Activated CD4-positive, alpha-beta T cell treated with anti-CD3 and anti-CD28 coated beads, Interleukin-2, amount 10 ng/mL, durations not matched to agents 7 days and 5 days (primary cell): ENCODE data around the gene RIC3. TPM values are rescaled to one million over a fixed set of nuclear protein-coding genes. Genes with fewer than 3 reads are reported as not detected.
A peak's percentile ranks its signal among the peaks of the same experiment; 100 is the strongest.

ENCODE experiments used
- CTCF ChIA-PET: fragments of 350-600 bp; sonication (Branson Sonifier 250); formaldehyde crosslinking; loops from one replicate; lab custom pipeline; 2021; ENCODE audit warnings: antibody characterized with exemption; lab: Charles Lee
- POLR2A ChIA-PET: fragments of 350-600 bp; sonication (Branson Sonifier 250); formaldehyde crosslinking; loops from one replicate; lab custom pipeline; 2021; ENCODE audit warnings: antibody characterized with exemption; lab: Charles Lee
- DNase-seq: peaks from one replicate; pipeline ENCODE4 v3.0.0-alpha.2; 2020
- H3K27ac Mint-ChIP-seq: one replicate; pipeline ENCODE4 v1.8.0; 2021; ENCODE audit warnings: mild to moderate bottlenecking, moderate library complexity, mixed read lengths
- H3K27me3 Mint-ChIP-seq: one replicate; pipeline ENCODE4 v1.8.0; 2021; ENCODE audit warnings: mixed read lengths
- H3K36me3 Mint-ChIP-seq: one replicate; pipeline ENCODE4 v1.8.0; 2021; ENCODE audit warnings: low read depth, mixed read lengths
- H3K4me1 Mint-ChIP-seq: one replicate; pipeline ENCODE4 v1.8.0; 2021; ENCODE audit warnings: mixed read lengths
- H3K4me3 Mint-ChIP-seq: one replicate; pipeline ENCODE4 v1.8.0; 2021; ENCODE audit warnings: mild to moderate bottlenecking, moderate library complexity, mixed read lengths
- H3K9me3 Mint-ChIP-seq: one replicate; pipeline ENCODE4 v1.8.0; 2021; ENCODE audit warnings: mixed read lengths
- total RNA-seq, 2 experiments: library from RNA; stranded (reverse); gene quantifications; one replicate each; pipeline ENCODE4 v1.2.3, GENCODE V29; 2021

The RIC3 gene
- total RNA-seq, 2 experiments from 2014 or later: 16.9 to 20.1 TPM

DNA sequence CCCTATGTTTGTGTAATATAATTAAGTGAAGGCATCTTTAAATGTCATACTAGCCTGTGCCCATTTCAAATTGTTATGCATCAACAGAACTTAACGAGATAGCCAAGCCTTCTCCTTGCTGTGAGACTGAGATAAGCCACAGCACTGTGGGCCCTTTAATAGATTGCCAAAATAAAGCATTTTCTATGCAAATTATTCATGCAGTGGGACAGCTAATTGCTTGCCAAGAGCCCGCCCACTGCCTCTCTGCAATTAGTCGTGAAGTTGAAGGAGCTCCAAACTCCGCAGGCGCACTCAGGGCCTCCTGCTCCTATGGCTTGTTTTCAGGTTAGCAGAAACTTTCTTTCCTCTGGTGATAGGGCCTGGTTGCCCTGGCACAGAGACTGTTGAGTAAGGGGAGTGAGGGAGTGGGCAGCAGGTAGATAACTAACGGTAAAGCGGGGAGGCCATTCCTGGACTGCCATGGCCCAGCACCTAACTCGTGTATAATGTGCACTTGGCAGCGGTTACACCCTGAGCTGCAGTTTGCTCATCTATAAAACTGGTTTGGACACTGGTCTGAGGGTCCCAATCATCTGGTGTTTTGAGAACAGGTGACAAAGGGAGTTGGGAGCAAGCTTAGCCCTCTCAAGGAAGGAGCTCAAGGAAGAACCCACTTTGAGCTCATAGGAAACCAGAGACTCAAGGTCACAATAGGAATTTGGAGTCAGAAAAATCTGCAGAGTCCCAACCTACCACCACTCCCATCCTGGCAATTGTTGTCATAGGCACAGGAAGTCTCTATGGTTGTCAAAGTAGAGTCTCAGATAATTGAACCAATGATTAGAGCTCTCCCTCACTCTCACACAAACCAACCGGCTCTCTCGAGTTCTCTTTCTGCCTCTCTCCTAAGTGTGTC is 33.9 kb upstream of the RIC3 start:
- DNase-seq: no peak
- CTCF ChIA-PET: interaction anchor here (1.3 kb wide), 1 partner anchor 12 kb away, joined by 3 read pairs; no protein-coding TSS in a partner anchor
- Mint-ChIP-seq H3K27me3 (peaks cover 14% of the 10 kb centered on the region), H3K9me3 (no peaks in the 10 kb centered on the region), H3K27ac (no peak overlapping the region), H3K4me3 (no peak overlapping the region), H3K4me1 (no peaks in the 10 kb centered on the region), H3K36me3 (no peaks in the 10 kb centered on the region)
- POLR2A ChIA-PET: no interaction called here

DNA sequence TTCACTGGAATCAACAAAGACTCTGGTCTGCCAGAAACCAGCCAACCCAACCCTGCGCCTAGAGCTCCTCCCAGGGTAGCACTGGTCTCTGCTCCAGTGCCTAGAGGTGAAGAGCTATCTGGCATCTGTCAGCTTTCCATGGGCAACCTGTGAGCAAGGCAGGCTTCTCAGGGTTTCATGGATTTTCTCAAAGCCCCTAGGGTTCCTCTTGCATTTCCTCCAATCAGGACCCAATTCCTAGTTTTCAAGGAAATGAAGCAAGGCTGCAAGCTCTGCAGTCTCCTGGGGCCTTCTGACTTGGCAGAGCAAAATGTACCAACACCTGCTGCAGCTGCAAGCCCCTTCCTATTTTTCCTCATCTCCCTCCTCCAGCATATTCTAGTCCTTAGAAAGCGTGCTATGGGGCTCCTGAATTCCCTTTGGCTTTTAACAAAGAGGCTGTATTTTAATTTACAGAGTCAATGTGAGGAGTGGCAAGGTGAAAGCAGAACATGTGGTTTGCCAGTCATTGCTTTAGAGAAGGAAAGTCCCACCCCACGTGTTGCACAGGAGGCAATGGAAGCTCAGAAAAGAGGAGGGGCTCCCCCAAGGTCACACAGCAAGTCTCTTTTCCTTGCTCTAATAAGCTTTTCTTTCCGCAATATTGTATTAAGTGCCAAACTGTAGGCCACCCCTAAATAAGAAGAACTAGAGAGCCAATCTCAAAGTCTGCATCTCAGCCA is 33.0 kb upstream of the RIC3 start:
- no peaks in the 10 kb centered on the region for H3K4me1 Mint-ChIP-seq
- no peaks in the 10 kb centered on the region for H3K36me3 Mint-ChIP-seq
- POLR2A ChIA-PET: no interaction called here
- no peak overlapping the region for H3K27ac Mint-ChIP-seq
- CTCF ChIA-PET: interaction anchor here (0.6 kb wide), 1 partner anchor 603 kb away, joined by 5 read pairs; no protein-coding TSS in a partner anchor
- no peaks in the 10 kb centered on the region for H3K9me3 Mint-ChIP-seq
- DNase-seq: no peak
- H3K27me3 Mint-ChIP-seq: peaks cover 10% of the 10 kb centered on the region
- H3K4me3 Mint-ChIP-seq: no peak overlapping the region

DNA sequence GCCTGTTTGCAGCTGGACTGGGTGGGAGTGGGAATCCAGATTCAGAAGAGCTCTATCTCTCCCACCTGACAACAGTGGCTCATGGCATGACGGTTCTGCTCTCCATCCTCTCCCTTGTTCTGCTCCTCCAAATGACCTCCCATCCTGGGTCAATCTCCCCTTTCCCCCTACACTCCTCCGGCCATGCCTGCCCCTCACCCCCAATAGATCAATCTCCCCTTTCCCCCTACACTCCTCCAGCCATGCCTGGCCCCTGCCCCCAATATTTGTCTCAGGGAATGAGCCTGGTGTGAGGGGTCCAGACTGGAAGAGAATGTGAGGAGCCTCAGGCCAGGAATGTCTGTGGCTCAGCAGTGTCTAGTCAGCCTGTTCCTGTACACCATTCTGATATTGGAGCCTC is 30.9 kb upstream of the RIC3 start:
- POLR2A ChIA-PET: no interaction called here
- no peaks in the 10 kb centered on the region for H3K4me1 Mint-ChIP-seq
- H3K9me3 Mint-ChIP-seq: no peaks in the 10 kb centered on the region
- H3K27me3 Mint-ChIP-seq: peaks cover 15% of the 10 kb centered on the region
- no peak overlapping the region for H3K4me3 Mint-ChIP-seq
- CTCF ChIA-PET: no interaction called here
- no peaks in the 10 kb centered on the region for H3K36me3 Mint-ChIP-seq
- DNase-seq: no peak
- no peak overlapping the region for H3K27ac Mint-ChIP-seq

DNA sequence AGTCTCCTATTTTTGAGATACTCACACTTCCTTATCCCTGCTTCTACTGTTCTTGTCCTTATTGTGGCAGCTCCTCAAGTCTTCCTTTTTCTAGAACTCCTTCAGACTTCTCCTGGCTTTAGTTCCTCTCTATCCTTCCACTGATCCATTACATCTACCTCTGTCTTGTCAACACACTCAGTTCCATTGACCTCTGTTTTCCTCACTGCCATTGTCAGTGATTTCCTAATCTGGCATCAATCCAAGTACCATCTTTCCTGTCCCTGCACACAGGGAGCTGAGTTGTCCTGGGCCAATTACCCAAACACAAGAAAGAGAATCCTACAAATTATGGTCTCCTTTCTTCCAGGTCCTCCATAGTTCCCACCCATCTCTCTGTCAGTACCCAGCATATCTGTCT is 27.9 kb upstream of the RIC3 start:
- peaks cover 15% of the 10 kb centered on the region for H3K27me3 Mint-ChIP-seq
- H3K9me3 Mint-ChIP-seq: no peaks in the 10 kb centered on the region
- CTCF ChIA-PET: interaction anchor here (0.6 to 1.3 kb wide), 2 partner anchors 12 to 734 kb away, joined by 3 read pairs; no protein-coding TSS in a partner anchor
- no peaks in the 10 kb centered on the region for H3K4me1 Mint-ChIP-seq
- no peaks in the 10 kb centered on the region for H3K36me3 Mint-ChIP-seq
- no peak overlapping the region for H3K27ac Mint-ChIP-seq
- H3K4me3 Mint-ChIP-seq: no peak overlapping the region
- POLR2A ChIA-PET: no interaction called here
- no peak for DNase-seq

DNA sequence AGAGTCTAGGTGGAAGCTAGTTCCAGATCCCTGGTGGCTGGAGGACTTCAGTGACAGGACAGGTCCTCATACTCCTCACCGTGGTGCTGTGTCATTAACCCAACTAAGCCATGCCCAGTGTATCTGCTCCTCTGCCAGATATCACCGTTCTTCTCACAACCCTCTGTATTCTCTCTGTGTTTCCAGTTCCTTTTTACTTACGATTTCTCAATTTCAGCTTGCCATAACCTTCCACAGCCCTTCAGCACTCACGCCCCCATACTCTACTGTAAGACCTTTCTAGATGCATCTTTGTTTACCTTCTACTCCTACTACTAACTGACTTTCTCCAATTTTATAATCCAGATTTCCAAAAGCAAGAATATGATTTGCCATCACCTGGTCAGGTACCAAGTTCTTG is 26.1 kb upstream of the RIC3 start:
- no peak for DNase-seq
- peaks cover 15% of the 10 kb centered on the region for H3K27me3 Mint-ChIP-seq
- no peak overlapping the region for H3K27ac Mint-ChIP-seq
- POLR2A ChIA-PET: no interaction called here
- no peak overlapping the region for H3K4me3 Mint-ChIP-seq
- no peaks in the 10 kb centered on the region for H3K9me3 Mint-ChIP-seq
- H3K4me1 Mint-ChIP-seq: no peaks in the 10 kb centered on the region
- CTCF ChIA-PET: interaction anchor here (1.2 kb wide), 2 partner anchors 10 to 69 kb away, joined by 3 to 4 read pairs; partner anchors contain the start of gene LMO1
- H3K36me3 Mint-ChIP-seq: no peaks in the 10 kb centered on the region

DNA sequence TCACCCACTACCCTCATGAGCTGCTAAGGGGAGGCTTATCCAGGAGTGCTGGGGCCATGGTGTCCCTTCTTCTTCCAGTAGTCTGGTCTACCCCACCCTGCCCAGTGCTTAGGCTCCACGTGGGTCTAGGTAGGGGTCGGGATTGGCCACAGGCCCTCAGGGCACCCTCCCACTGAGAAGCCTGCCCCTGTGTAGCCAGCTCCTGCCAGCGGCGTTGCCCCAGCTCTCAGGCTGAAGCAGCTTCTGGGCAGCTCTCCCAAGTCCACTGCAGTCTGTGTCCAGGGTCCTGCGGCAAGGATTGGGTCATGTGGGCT is 24.0 kb upstream of the RIC3 start:
- no peak overlapping the region for H3K4me3 Mint-ChIP-seq
- H3K27me3 Mint-ChIP-seq: peaks cover 11% of the 10 kb centered on the region
- ChIA-PET POLR2A (no interaction called here), CTCF (interaction anchor here (1.0 kb wide), 2 partner anchors 71 to 374 kb away, joined by 3 read pairs; partner anchors contain the start of gene LMO1)
- H3K27ac Mint-ChIP-seq: no peak overlapping the region
- no peaks in the 10 kb centered on the region for H3K4me1 Mint-ChIP-seq
- no peaks in the 10 kb centered on the region for H3K9me3 Mint-ChIP-seq
- DNase-seq: no peak
- no peaks in the 10 kb centered on the region for H3K36me3 Mint-ChIP-seq

DNA sequence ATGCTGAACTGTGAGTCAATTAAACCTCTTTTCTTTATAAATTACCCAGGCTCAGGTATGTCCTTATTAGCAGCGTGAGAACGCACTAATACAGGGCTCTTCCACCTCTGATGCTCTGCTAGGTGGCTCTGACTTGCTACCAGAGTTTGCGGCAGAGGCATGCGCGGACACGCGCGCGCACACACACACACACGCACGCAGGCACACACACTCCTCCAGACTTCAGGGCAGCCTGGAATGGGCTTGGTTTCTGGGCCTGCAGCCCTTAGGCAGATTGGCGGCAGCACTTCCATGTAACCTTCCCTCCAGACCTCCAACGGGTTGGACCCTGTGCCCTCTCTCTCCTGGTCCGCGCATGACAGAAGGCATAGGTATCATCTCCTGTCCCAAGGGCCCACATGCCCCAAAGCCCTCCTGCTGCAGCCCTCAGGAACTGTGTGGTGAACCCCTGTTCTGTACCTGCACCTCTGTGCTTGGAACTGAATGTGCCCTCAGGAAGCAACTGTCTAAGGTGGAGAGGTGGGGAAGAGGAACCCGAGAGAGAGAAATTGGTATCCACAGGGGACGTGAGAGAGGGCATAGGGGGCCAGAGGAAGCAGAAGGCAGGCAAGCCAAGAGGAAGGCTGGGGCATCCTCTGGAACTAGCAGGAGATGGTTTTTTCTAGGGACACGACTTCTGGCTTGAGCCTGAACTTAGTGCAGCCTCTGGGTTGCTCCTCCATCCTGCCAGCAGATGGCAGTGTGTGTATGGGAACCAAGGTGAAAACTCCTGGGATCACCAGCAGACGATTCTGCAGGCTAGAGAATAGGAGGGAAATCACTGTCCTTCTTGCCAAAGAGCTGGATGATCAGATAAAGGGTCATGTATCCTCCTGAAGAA is 23.4 kb upstream of the RIC3 start:
- Mint-ChIP-seq H3K4me1 (no peaks in the 10 kb centered on the region), H3K4me3 (no peak overlapping the region), H3K27ac (no peak overlapping the region), H3K27me3 (peaks cover 11% of the 10 kb centered on the region), H3K36me3 (no peaks in the 10 kb centered on the region), H3K9me3 (no peaks in the 10 kb centered on the region)
- ChIA-PET POLR2A (no interaction called here), CTCF (interaction anchor here (1.0 kb wide), 2 partner anchors 71 to 374 kb away, joined by 3 read pairs; partner anchors contain the start of gene LMO1)
- DNase-seq: peak; percentile 58

DNA sequence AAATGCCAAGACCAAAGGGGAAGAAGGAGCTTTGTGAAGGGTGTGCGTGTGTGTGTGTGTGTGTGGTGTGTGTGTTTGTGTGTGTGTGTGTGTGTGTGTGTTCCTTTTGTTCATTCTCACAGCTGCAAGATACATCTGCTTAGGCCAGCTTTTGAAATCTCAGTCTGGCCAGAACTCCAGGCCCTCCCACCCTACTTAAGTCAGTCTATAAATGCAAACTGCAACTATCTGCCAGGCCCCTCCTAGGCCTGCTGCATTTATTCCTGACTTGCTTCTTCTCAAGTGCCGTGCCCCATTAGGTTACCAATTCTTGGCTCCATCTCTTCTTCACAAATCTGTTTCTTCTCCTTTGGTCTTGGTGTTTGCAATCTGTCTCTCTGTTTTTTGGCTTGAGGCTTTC is 21.6 kb upstream of the RIC3 start:
- H3K4me3 Mint-ChIP-seq: no peak overlapping the region
- no peak overlapping the region for H3K27ac Mint-ChIP-seq
- no peaks in the 10 kb centered on the region for H3K36me3 Mint-ChIP-seq
- peaks cover 13% of the 10 kb centered on the region for H3K27me3 Mint-ChIP-seq
- ChIA-PET CTCF (interaction anchor here (0.8 to 1.2 kb wide), 2 partner anchors 12 to 73 kb away, joined by 3 to 4 read pairs; partner anchors contain the start of gene LMO1), POLR2A (no interaction called here)
- DNase-seq: no peak
- no peaks in the 10 kb centered on the region for H3K4me1 Mint-ChIP-seq
- H3K9me3 Mint-ChIP-seq: no peaks in the 10 kb centered on the region

DNA sequence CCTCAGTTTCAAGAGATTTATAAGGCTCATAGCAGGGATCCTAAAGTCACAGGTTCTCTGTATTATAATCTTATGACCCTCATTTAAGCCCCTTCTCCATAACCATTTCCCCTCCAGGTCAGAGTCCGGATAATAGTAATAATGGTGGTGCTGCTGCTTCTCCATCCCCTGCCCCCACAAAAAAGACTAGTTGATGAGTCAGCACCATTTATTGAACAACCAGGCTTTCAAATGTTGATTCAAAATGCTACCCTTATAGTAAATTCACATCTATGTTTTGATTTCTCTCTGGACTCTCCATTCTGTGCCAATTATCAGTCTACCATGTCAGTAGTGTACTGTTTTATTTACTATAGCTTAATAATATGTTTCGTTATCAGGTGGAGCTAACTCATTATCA is 17.6 kb upstream of the RIC3 start:
- Mint-ChIP-seq H3K4me1 (no peaks in the 10 kb centered on the region), H3K4me3 (no peak overlapping the region), H3K27ac (no peak overlapping the region), H3K36me3 (no peaks in the 10 kb centered on the region), H3K27me3 (peaks cover 27% of the 10 kb centered on the region), H3K9me3 (no peaks in the 10 kb centered on the region)
- POLR2A ChIA-PET: no interaction called here
- DNase-seq: no peak
- CTCF ChIA-PET: no interaction called here

DNA sequence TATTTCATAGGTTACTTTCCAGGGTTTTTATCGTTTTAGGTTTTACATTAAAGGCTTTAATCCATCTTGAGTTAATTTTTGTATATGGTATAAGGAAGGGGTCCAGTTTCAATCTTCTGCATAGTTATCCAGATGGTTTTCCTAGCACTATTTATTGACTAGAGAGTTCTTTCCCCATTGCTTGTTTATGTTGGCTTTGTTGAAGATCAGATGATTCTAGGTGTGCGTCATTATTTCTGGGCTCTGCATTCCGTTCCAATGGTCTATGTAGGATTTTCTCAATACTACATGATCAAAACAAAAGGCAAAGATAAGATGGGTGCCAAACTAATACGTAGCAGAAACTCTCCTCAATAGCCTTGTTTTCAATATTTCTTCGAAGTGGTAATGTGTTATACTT is 14.3 kb upstream of the RIC3 start:
- Mint-ChIP-seq H3K9me3 (no peaks in the 10 kb centered on the region), H3K27ac (no peak overlapping the region), H3K4me1 (no peaks in the 10 kb centered on the region), H3K27me3 (peaks cover 31% of the 10 kb centered on the region), H3K4me3 (no peak overlapping the region), H3K36me3 (no peaks in the 10 kb centered on the region)
- CTCF ChIA-PET: no interaction called here
- DNase-seq: no peak
- POLR2A ChIA-PET: no interaction called here

DNA sequence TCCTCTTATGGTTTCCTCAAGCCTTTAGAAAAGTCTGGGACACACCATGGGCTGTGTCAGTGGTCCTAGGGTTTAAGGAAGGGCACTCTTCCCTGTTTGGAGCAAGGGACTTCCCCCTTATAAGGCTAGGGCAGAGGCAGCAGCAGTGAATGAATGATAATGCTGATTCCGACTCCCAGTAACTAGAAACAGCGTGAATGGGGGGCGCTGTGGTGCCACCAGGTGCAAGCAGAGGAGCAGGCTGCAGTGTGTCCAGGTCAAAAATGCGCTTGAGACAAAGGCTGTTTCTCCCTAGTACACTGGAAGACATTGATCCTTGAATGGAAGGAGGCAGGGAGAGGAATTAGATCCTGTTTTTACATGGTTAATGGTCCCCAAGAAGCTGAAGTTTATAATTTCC is 11.6 kb upstream of the RIC3 start:
- DNase-seq: no peak
- Mint-ChIP-seq H3K4me3 (no peak overlapping the region), H3K27me3 (peaks cover 22% of the 10 kb centered on the region), H3K9me3 (no peaks in the 10 kb centered on the region), H3K36me3 (no peaks in the 10 kb centered on the region), H3K4me1 (no peaks in the 10 kb centered on the region), H3K27ac (no peak overlapping the region)
- ChIA-PET POLR2A (no interaction called here), CTCF (no interaction called here)

DNA sequence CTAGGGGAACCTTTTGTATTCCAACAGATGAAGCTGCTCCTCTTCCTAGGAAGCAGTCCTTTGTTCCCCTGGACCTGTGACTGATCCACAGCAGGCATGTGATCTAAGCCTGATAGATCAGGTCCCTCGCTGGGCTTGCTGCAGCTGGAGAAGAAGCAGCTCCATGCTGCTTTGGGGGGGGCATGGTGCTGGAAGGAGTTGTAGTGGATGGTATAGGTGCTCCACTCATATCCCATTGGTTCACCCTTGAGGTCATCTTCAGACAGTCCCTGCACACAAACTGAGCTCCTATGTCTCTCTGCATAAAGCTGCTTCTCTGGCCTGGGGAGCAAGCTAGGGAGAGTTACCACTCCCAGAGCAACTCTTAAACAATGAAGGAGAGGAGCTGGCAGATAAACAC is 9.5 kb upstream of the RIC3 start:
- CTCF ChIA-PET: interaction anchor here (0.9 kb wide), 2 partner anchors 12 to 69 kb away, joined by 3 read pairs; no protein-coding TSS in a partner anchor

More for the DNA sequence above, 9.5 kb upstream of the RIC3 start:
- Mint-ChIP-seq H3K4me3 (no peak overlapping the region), H3K4me1 (no peaks in the 10 kb centered on the region), H3K9me3 (no peaks in the 10 kb centered on the region), H3K27ac (no peak overlapping the region), H3K27me3 (peaks cover 16% of the 10 kb centered on the region), H3K36me3 (no peaks in the 10 kb centered on the region)
- POLR2A ChIA-PET: no interaction called here
- DNase-seq: no peak
